Left renal pelvis (tissue), 4 donors: ENCODE data around the gene AATK. TPM values are rescaled to one million over a fixed set of nuclear protein-coding genes. Genes with fewer than 3 reads are reported as not detected.

Experiments used
- DNase-seq, 4 donors: peaks; one replicate each; pipeline ENCODE4 v3.0.0-alpha.2; 2013; ENCODE audit warnings: low read depth in 4 of 4, low spot score in 3 of 4
- polyA plus RNA-seq, 4 donors: library from polyadenylated mRNA; unstranded; fragments of 120-200 nt; gene quantifications; one replicate each; pipeline ENCODE4 v1.2.1, GENCODE V29; 2013; ENCODE audit not compliant: insufficient read length in 4 of 4

The AATK gene
- polyA plus RNA-seq, 4 donors: 3.3 to 5.7 (median 4.6) TPM

DNA sequence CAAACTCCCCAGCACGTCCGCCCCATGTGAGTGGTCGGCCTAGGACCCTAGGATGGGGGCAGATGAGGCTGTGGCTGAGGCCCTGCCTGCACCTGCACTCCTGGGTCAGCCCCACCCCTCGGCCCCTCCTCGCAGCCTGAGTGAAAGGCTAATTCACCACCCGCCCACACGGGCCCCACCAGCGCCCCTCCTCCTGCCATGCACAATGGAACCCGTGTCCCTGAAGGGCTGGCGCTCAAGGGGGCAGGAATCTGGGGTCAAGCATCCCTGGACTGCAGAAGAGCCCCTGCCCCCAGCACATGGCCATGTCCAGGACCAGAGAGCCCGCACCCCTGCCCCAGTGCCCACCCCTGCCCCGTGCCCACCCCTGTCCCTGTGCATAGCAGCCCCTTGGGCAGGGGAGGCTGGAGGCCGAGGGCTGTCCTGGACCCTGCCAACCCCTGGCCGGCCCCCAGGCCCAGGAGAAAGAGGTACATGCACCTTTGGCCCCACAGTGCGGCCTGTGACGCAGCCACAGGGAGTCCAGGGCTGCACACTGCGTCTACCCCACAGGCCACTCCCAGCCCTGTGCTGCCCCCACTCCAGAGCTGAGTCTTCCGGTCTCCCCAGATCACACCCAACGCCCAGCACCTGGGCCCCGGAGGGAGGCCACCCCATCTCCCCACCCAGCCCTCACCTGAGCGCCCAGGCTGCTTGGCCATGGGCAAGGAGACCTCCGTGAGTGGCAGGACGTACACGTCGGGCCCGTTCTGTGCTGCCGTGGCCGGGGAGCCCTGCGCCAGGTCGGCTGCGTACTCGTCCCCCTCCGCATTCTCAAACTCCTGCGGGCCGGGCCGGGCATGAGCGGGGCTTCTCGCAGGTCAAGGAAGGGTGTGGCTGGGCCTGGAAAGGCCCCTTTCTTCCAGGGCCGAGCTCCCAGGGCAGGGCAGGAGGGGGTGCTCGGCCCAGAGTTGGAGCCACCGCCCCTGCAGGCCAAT, 35.3 kb downstream of the AATK start:
- no peak for DNase-seq

- DNase-seq: no peak
Measured at GRCh38 chr17:81129711-81130367, 36.2 kb downstream of the AATK start.

- DNase-seq: no peak
Measured at GRCh38 chr17:81129289-81129688, 36.7 kb downstream of the AATK start.

DNA sequence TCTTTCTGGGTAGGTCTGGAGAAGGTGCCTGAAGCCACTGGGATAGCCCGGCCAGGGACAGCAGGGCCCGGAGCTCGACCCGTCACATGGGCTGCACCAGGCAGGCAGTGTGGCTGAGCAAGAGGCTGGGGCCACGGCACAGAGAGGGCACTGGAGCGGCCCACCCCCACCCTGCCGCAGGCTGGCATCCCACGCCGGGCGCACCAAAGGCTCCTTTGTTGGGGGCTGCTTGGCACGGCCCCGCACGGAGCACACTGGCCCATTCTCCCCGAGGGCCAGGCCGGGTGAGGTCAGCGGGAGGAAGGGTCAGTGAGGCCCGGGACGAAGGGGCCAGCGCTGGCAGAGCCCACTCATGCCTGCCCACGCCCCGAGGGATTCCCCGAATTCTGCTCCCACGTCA, 37.2 kb downstream of the AATK start:
- no peak for DNase-seq

GRCh38 chr17:81128338-81128737, 37.7 kb downstream of the AATK start:
- DNase-seq: no peak

- no peak for DNase-seq
Measured at GRCh38 chr17:81127526-81128177, 38.4 kb downstream of the AATK start.

DNA sequence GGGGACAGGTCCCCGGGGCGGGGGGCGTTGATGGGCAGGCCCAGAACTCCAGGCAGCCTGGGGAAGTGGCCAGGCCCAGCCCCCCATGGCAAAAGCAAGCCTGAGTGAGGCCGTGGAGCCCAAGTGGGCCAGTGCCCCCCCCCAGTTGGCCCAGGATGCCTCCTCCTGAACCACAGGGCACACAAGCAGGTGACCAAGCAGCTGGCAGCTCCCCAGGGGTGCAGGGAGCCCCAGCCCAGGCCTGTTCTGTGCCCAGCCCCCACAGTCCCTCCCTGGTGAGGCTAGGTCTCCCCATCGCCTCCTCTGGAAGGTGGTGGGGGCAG, 38.9 kb downstream of the AATK start:
- no peak for DNase-seq

DNA sequence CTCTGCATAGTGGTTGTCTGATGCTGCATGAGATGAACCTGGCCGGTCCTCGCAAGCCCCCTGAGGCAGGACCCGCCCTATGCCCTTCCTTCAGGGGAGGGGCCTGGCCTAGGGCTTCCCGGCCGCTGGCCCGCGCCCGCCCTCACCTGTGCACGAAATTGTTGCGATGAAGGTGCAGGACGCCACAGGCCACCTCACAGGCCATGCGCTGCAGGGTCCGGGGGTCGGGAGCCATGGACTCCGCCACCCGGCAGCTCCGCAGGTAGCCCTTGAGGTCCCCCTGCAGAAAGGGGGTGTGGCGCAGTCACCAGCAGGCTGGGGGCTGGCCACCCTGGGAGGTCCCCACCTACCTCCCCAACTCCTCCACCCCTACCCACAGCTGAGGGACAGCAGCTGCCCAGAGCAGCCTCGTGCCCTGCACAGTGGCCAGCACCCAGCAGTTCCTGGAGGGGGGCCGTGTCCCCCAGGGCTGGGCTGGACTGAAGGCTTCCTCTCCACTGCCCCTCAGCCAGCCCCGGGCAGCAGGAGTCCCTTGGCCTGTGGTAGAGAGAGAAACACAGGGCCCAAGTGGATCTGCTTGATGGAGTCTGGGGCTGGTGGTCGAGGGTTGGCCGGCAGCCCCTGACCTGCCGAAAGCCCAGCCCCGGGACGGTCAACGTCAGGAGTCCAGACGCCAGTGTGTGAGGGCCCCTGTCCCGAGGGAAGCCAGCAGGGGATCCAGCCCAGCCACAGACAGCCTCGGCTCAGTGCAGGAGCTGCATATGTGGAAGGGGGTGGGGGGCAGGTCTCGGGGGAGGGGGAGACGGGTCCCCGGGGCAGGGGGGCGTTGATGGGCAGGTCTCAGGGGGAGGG, 39.5 kb downstream of the AATK start:
- DNase-seq: no peak

GRCh38 chr17:81125573-81126081, 40.4 kb downstream of the AATK start:
- DNase-seq: no peak

GRCh38 chr17:81124377-81124776, 41.6 kb downstream of the AATK start:
- DNase-seq: no peak

GRCh38 chr17:81123052-81124048, 42.7 kb downstream of the AATK start:
- DNase-seq: no peak

GRCh38 chr17:81121841-81122733, 43.9 kb downstream of the AATK start:
- DNase-seq: no peak

DNA sequence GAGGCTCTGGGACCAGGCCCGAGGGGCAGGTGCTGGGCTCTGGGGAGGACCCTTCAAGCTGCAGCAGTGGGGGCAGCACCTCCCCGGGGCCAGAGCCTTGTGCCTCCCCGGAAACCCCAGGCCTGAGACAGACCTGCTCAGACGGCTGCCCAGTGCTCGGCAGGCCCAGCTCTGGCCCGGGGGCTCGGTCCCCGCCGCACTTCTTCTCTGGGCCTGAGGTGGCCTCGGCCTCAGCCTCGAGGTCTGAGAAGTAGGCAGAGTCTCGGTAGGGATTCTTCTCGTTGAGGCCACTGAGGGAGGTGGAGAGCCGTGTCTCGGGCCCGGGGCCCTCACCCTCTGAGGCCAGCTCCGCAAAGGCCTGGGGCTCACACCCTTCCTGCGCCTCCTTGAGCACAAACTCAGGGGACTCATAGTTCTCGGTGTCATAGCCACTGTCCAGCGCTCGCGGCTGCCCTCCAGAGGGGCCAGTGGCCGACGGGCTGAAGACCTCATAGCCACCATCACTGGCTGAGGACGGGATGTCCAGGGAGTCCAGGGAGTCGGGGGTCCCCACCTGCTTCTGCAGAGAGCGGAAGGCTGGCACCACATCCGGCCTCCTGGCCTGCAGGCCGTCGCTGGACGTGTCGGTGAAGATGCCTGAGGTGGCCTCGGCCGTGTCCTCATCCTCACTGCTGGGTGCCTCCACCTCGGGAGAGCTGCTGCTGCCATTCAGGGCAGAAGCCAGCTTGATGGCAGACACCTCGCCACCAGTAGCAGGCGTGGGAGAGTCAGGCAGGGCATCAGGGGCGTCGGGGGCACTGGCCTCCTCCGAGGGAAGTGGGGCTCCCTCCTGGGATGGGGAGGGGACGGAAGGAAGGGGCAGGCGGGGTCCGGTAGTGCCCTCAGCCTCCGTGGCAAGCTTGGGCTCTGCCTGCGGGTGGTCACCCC, 45.1 kb downstream of the AATK start:
- DNase-seq: no peak

GRCh38 chr17:81120149-81120484, 45.9 kb downstream of the AATK start:
- no peak for DNase-seq

DNA sequence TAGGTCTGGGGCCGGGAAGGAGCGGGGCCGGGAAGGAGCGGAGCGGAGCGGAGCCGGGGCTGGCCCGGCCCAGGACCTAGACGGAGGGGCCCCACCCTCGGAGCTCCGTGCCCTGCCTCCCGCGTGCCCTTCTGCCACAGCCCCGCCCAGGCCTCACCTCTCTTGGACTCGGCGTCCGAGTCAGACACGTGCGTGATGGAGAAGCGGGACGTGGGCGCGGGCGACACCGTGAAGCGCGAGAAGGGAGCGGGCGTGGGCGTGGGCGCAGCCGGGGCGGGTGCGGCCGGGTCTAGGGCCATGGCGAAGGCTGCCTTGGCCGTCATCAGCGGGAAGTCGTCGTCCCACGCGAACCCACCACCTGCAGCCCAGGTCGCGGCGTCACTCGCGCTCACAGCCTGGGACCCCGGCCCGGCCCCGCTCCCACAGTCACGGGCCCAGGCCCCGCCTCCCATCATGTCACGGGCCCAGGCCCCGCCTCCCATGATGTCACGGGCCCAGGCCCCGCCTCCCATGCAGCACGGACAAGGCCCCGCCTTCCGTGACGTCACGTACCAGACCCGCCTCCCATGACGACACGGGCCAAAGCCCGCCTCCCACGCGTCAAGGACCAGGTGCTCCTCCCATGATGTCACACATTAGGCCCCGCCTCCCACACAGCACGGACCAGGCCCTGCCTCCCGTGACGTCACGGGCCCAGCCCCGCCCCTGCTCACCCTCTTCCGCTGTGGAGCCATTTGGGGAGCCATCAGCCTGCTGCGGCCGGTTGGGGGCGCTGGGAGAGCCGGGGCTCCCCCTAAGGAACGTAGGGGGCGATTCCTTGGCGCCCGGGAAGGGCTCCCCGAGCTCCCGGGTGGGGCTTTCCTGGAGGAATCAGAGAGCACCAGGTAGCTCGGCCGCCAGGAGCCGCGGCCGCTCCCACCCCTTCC, 46.5 kb downstream of the AATK start:
- DNase-seq: peak; percentile 33 to 71 (median 60)
